Effector memory CD4-positive, alpha-beta T cell (primary cell): Measurements from ENCODE around the gene CCNY.

Source experiments
- DNase-seq, 3 donors: peaks; one replicate each; pipeline ENCODE4 v3.0.0-alpha.2; 2020
- H3K27ac ChIP-seq: 2 replicates; pipeline ENCODE4 v1.7.0; 2013; ENCODE audit warnings: mild to moderate bottlenecking, low read length, moderate library complexity; ENCODE audit not compliant: insufficient read depth, poor library complexity, severe bottlenecking
- H3K27me3 ChIP-seq: replicated peaks from 2 replicates; pipeline ENCODE4 v1.7.0; 2013; ENCODE audit warnings: mild to moderate bottlenecking, low read length; ENCODE audit not compliant: insufficient read depth, control insufficient read depth, poor library complexity, severe bottlenecking
- H3K36me3 ChIP-seq: 2 replicates; pipeline ENCODE4 v1.7.0; 2013; ENCODE audit warnings: mild to moderate bottlenecking, low read length, moderate library complexity; ENCODE audit not compliant: control insufficient read depth, insufficient read depth
- H3K4me1 ChIP-seq: 2 replicates; pipeline ENCODE4 v1.7.0; 2013; ENCODE audit warnings: low read length, mild to moderate bottlenecking; ENCODE audit not compliant: control insufficient read depth, insufficient read depth, poor library complexity, severe bottlenecking
- H3K4me3 ChIP-seq: 2 replicates; pipeline ENCODE4 v1.7.0; 2013; ENCODE audit warnings: low read length, low read depth, mild to moderate bottlenecking; ENCODE audit not compliant: insufficient read depth, poor library complexity, severe bottlenecking
- H3K9me3 ChIP-seq: 2 replicates; pipeline ENCODE4 v1.7.0; 2013; ENCODE audit warnings: mild to moderate bottlenecking, low read length, moderate library complexity; ENCODE audit not compliant: control insufficient read depth

Gene CCNY

GRCh38 chr10:35456784-35457183, 120.5 kb downstream of the CCNY start:
- H3K27ac ChIP-seq = no peak overlapping the region
- DNase-seq = no peak
- H3K4me1 ChIP-seq = peaks cover 27% of the 10 kb centered on the region
- no peaks in the 10 kb centered on the region for H3K9me3 ChIP-seq
- H3K4me3 ChIP-seq = no peak overlapping the region
- H3K27me3 ChIP-seq = no peaks in the 10 kb centered on the region
- H3K36me3 ChIP-seq = no peaks in the 10 kb centered on the region

DNA sequence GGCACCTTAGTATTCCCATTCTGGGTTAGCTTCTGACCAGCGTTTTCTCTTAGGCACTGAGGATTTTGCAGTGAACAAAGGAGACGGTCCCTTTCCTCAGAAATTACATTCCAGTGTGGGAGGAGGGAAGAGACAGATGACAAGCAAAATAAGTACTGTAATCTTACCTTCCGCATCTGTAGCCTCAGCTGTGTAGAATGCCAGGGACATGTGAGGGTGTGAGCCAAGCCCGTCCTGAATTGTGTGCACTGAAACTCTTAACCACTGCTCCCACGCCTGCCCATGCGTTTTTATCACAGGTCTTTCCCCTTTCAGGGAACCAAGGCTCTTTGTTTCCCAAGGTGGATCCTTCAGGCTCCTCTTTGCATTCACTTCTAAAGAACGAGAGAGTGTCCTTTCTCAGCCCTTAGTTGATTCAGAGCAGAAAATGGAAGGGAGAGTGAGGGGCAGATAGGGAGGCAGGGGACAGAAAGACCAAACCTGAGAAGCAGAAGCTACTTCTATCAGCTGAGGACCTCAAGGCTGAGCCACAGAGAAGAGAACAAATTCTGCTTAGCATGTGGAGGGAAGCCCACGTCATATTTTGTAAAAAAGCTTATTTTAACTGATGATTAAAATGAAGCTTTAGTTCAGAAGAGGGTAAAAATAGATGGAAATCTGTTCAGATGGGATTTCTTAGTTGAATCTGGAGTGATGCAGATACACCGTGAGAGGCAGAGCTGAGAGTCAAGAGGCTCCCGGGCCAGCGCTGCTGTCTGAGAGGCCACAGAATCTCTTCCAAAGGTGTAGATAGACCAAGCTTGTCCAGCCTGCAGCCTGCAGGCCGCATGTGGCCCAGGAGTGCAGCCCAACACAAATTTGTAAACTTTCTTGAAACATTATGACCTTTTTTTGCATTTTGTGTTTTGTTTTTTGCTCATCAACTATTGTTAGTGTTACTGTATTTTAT, 122.5 kb downstream of the CCNY start:
- no peak overlapping the region for H3K27ac ChIP-seq
- H3K27me3 ChIP-seq = no peaks in the 10 kb centered on the region
- DNase-seq = no peak
- no peaks in the 10 kb centered on the region for H3K9me3 ChIP-seq
- H3K36me3 ChIP-seq = no peaks in the 10 kb centered on the region
- no peak overlapping the region for H3K4me3 ChIP-seq
- peaks cover 36% of the 10 kb centered on the region for H3K4me1 ChIP-seq

DNA sequence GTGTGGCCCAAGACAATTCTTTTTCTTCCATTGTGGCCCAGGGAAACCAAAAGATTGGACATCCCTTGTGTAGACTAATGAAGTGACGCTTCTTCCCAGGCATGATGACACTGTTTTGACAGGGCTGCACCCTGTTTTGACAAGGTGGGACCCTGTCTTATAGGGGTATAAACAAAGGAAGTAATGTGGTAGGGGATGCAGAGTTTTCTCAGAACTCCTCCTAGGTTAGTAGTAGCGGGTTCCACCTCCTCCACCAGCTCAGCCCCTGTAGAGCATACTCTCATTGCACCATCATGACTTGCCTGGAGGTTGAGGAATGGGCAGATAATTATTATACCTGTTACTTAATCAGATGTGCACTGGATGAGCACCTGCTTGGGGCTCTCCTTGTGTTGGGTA, 123.1 kb downstream of the CCNY start:
- Histone ChIP-seq H3K9me3 (no peaks in the 10 kb centered on the region), H3K4me3 (no peak overlapping the region), H3K27me3 (no peaks in the 10 kb centered on the region), H3K27ac (no peak overlapping the region), H3K4me1 (peaks cover 39% of the 10 kb centered on the region), H3K36me3 (no peaks in the 10 kb centered on the region)
- DNase-seq = no peak

DNA sequence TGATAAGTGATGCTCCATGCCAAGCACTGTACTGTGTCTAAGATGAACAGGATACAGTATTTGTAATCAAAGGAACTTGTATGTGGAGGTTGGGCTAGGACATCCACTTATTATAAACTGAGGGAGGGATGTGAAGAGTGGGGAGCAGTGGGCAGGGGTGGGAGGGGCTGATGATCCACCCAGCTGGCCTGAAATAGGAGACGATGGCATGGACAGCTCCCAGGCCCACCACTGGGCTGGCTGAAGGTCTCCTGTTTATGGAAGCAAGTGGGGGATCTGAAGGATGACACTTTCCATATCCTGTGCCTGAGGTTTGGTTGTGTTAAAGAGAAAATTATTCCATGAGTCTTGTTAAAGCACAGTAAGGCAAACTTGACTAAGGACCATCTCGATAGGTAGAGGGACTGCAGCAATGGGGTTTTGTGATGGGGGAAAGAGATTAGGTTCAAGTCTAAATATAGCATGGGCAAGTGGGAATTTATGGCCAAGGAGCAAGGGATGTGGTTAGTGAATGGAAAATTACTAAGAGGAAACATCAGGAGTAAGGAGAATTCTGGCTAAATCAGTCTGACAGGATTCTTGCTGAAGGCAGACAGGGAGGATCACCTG, 124.6 kb downstream of the CCNY start:
- no peaks in the 10 kb centered on the region for H3K36me3 ChIP-seq
- H3K27ac ChIP-seq = no peak overlapping the region
- H3K9me3 ChIP-seq = no peaks in the 10 kb centered on the region
- peaks cover 39% of the 10 kb centered on the region for H3K4me1 ChIP-seq
- H3K4me3 ChIP-seq = no peak overlapping the region
- no peaks in the 10 kb centered on the region for H3K27me3 ChIP-seq
- DNase-seq = no peak

GRCh38 chr10:35462491-35462934, 126.2 kb downstream of the CCNY start:
- H3K27ac ChIP-seq = no peak overlapping the region
- no peaks in the 10 kb centered on the region for H3K36me3 ChIP-seq
- no peaks in the 10 kb centered on the region for H3K9me3 ChIP-seq
- peaks cover 34% of the 10 kb centered on the region for H3K4me1 ChIP-seq
- peak overlapping the region; percentile 11 for H3K4me3 ChIP-seq
- DNase-seq = no peak
- no peaks in the 10 kb centered on the region for H3K27me3 ChIP-seq

DNA sequence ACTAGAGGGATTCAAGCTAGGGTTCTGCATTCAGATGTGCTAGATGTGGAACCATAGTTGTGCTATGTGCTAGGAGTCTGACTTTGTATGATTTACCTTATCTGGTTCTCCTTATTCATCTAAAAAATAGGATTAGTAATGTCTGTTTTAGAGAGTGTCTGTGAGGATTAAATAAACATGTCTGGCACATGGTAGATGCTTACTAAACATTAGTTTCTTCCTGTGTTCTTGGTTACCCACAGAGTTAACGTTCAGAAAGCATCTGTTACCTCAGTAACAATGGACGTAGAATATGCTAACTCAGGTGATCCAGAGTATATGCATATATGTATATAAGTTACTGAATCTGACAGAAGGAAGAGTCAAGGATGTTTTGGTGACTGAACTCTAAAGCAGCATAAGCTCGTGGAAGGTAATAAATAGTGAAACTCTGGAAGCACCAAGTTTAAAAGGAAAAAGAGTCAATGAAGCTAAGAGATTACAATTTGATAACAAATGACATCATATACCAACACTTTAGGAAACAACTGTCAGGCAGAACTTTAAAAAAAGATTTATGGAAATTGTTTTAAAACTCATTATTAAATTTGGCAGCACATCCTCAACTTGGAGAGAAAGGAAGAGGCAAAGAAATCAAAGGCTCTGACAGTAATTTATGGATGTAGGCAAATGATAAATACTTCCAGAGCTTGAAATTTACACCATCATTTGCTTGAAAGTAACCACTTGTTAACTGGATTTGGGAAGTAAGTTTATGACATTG, 127.0 kb downstream of the CCNY start:
- Histone ChIP-seq H3K27ac (no peak overlapping the region), H3K4me3 (no peak overlapping the region), H3K9me3 (no peaks in the 10 kb centered on the region), H3K36me3 (no peaks in the 10 kb centered on the region), H3K4me1 (peaks cover 34% of the 10 kb centered on the region), H3K27me3 (no peaks in the 10 kb centered on the region)
- DNase-seq = no peak

DNA sequence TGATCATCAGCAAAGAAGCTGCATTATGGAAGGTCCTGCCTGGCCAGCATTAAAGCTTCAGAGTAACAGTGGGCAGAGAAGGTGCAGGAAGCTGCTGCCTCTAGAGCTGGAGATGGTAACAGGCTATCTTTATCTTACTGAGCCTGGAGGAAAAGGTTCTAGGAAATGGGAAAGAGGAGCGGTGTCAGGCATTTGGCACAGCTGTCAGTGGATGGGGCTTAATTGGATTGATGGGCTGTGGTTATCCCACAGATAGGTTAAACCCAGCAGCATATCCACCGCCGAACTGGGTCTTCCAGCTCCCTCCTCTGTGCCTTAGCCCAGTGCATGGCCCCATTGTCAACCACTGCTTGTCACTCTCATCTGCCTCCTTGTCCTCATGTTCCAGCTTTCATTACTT, 127.6 kb downstream of the CCNY start:
- Histone ChIP-seq H3K36me3 (no peaks in the 10 kb centered on the region), H3K27ac (no peak overlapping the region), H3K9me3 (no peaks in the 10 kb centered on the region), H3K27me3 (no peaks in the 10 kb centered on the region), H3K4me1 (peaks cover 30% of the 10 kb centered on the region), H3K4me3 (no peak overlapping the region)
- no peak for DNase-seq

GRCh38 chr10:35464825-35465456, 128.6 kb downstream of the CCNY start:
- no peak for DNase-seq
- no peaks in the 10 kb centered on the region for H3K36me3 ChIP-seq
- peaks cover 27% of the 10 kb centered on the region for H3K4me1 ChIP-seq
- H3K27me3 ChIP-seq = no peaks in the 10 kb centered on the region
- no peak overlapping the region for H3K4me3 ChIP-seq
- H3K27ac ChIP-seq = no peak overlapping the region
- no peaks in the 10 kb centered on the region for H3K9me3 ChIP-seq

DNA sequence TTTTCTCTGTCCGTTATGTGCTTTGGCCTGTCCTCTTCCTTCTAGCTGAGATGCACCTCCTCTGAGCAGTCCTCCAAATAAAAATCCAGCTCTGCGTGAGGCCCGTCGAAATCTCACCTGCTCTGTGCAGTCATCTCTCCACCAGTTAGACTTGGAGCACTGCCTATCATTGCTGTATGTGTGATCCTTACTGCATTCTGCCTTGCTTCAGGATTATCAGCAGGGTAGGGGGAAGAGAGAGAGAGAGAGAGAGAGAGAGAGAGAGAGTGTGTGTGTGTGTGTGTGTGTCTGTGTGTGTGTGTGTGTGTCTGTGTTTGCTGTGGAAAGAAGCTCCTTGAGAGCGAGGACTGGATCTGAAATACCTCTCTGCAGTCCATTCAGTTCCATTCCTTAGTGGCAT, 129.4 kb downstream of the CCNY start:
- no peak overlapping the region for H3K4me3 ChIP-seq
- no peaks in the 10 kb centered on the region for H3K36me3 ChIP-seq
- H3K27ac ChIP-seq = no peak overlapping the region
- H3K27me3 ChIP-seq = no peaks in the 10 kb centered on the region
- H3K4me1 ChIP-seq = peaks cover 26% of the 10 kb centered on the region
- H3K9me3 ChIP-seq = no peaks in the 10 kb centered on the region
- DNase-seq = no peak
